SJCRH30 (cell line): Measurements from ENCODE around the gene TMEM205. TPM values are rescaled to one million over a fixed set of nuclear protein-coding genes. Genes with fewer than 3 reads are reported as not detected.

ENCODE experiments used
- DNase-seq, 2 experiments: peaks; one replicate each; pipeline ENCODE4 v3.0.0-alpha.2; 2015 to 2020
- H3K27ac ChIP-seq: fragments of 250-450 bp; sonication (Bioruptor Pico); 2 replicates; pipeline ENCODE4 v1.5.1; 2020; ENCODE audit warnings: mild to moderate bottlenecking, moderate library complexity
- H3K27me3 ChIP-seq: fragments of 250-450 bp; sonication (Bioruptor Pico); 2 replicates; pipeline ENCODE4 v1.5.1; 2020; ENCODE audit warnings: mild to moderate bottlenecking, moderate library complexity
- H3K36me3 ChIP-seq: fragments of 250-450 bp; sonication (Bioruptor Pico); 2 replicates; pipeline ENCODE4 v1.5.1; 2020; ENCODE audit warnings: mild to moderate bottlenecking, moderate library complexity
- H3K4me1 ChIP-seq: fragments of 250-450 bp; sonication (Bioruptor Pico); 2 replicates; pipeline ENCODE4 v1.5.1; 2020; ENCODE audit warnings: mild to moderate bottlenecking, moderate library complexity
- H3K4me3 ChIP-seq: fragments of 250-450 bp; sonication (Bioruptor Pico); 2 replicates; pipeline ENCODE4 v1.5.1; 2020; ENCODE audit warnings: mild to moderate bottlenecking, moderate library complexity
- H3K9me3 ChIP-seq: fragments of 250-450 bp; sonication (Bioruptor Pico); replicated peaks from 2 replicates; pipeline ENCODE4 v1.5.1; 2020; ENCODE audit warnings: mild to moderate bottlenecking, moderate library complexity
- total RNA-seq: library from RNA; depleted of rRNA; stranded (reverse); fragments of >200 nt; shearing (Covaris generic); gene quantifications from 2 replicates; pipeline ENCODE4 v1.2.3, GENCODE V29; 2014

TMEM205 gene
- total RNA-seq, 1 experiment from 2014 or later: 38.8 TPM

- Histone ChIP-seq H3K4me1 (no peaks in the 10 kb centered on the region), H3K27me3 (no peaks in the 10 kb centered on the region), H3K4me3 (no peak overlapping the region), H3K9me3 (no peaks in the 10 kb centered on the region), H3K36me3 (no peaks in the 10 kb centered on the region), H3K27ac (no peak overlapping the region)
- DNase-seq: peak in 1 of 2 experiments; percentile 48
Observed at GRCh38 chr19:11377237-11377636, 31.2 kb upstream of the TMEM205 start.

- Histone ChIP-seq H3K36me3 (no peaks in the 10 kb centered on the region), H3K9me3 (no peaks in the 10 kb centered on the region), H3K4me1 (no peaks in the 10 kb centered on the region), H3K4me3 (peak overlapping the region; percentile 73), H3K27ac (peak overlapping the region; percentile 2; the same call in 1 of the 2 replicates), H3K27me3 (no peaks in the 10 kb centered on the region)
- peak; percentile 67 to 69 for DNase-seq
Observed at GRCh38 chr19:11375143-11375948, 29.3 kb upstream of the TMEM205 start.

- Histone ChIP-seq H3K36me3 (no peaks in the 10 kb centered on the region), H3K4me3 (peak within 1 kb of the TSS; percentile 73), H3K9me3 (no peaks in the 10 kb centered on the region), H3K27ac (peak within 1 kb of the TSS; percentile 83), H3K4me1 (no peaks in the 10 kb centered on the region), H3K27me3 (no peaks in the 10 kb centered on the region)
- peak; percentile 97 to 99 for DNase-seq
Observed at GRCh38 chr19:11374433-11375142, 28.5 kb upstream of the TMEM205 start, which contains the start of gene SWSAP1. Gene SWSAP1, plus strand, starts transcription at chr19:11374666. Its CDS starts 15 bp downstream, at chr19:11374681.

GRCh38 chr19:11373885-11374432 lies 27.9 kb upstream of the TMEM205 start:
- Histone ChIP-seq H3K4me1 (no peaks in the 10 kb centered on the region), H3K4me3 (peak overlapping the region; percentile 73), H3K27ac (no peak overlapping the region), H3K27me3 (no peaks in the 10 kb centered on the region), H3K36me3 (no peaks in the 10 kb centered on the region), H3K9me3 (no peaks in the 10 kb centered on the region)
- no peak for DNase-seq

GRCh38 chr19:11373166-11373884 lies 27.3 kb upstream of the TMEM205 start:
- H3K4me3 ChIP-seq: no peak overlapping the region
- H3K9me3 ChIP-seq: no peaks in the 10 kb centered on the region
- H3K4me1 ChIP-seq: no peaks in the 10 kb centered on the region
- H3K36me3 ChIP-seq: no peaks in the 10 kb centered on the region
- H3K27me3 ChIP-seq: no peaks in the 10 kb centered on the region
- DNase-seq: no peak
- H3K27ac ChIP-seq: no peak overlapping the region

- DNase-seq: no peak
- no peaks in the 10 kb centered on the region for H3K36me3 ChIP-seq
- no peak overlapping the region for H3K4me3 ChIP-seq
- H3K27me3 ChIP-seq: no peaks in the 10 kb centered on the region
- no peaks in the 10 kb centered on the region for H3K4me1 ChIP-seq
- no peaks in the 10 kb centered on the region for H3K9me3 ChIP-seq
- H3K27ac ChIP-seq: no peak overlapping the region
Observed at GRCh38 chr19:11370744-11371143, 24.7 kb upstream of the TMEM205 start.

GRCh38 chr19:11367528-11367927 lies 21.5 kb upstream of the TMEM205 start:
- no peak for DNase-seq
- H3K9me3 ChIP-seq: no peaks in the 10 kb centered on the region
- H3K36me3 ChIP-seq: no peaks in the 10 kb centered on the region
- H3K4me1 ChIP-seq: no peaks in the 10 kb centered on the region
- H3K27me3 ChIP-seq: no peaks in the 10 kb centered on the region
- no peak overlapping the region for H3K27ac ChIP-seq
- no peak overlapping the region for H3K4me3 ChIP-seq

DNA sequence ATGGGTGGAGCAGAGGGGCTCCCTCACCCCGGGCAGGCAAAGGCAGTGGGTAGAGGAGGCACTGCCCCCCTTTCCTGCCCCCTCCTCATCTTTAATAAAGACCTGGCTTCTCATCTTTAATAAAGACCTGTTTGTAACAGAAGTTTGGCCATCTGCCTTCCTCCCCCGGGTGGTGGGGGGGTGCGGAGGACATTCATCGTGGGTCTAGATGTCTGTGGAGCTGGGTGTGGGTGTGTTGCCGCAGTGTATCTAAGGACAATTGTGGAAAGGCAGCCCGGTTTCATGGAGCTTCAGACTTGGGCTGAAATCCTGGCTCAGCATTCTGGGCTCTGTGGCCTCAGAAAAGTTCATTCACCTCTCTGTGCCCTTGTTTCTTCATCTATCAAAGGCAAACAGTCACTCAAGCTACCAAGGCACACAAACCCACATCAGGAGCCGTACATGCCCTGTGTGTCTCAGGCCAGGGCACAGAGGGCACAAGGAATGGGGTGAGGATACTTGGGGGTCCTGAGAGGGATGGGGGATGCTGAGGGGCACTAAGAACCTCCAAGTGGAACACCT lies 19.6 kb upstream of the TMEM205 start:
- Histone ChIP-seq H3K4me3 (no peak overlapping the region), H3K4me1 (no peaks in the 10 kb centered on the region), H3K27me3 (no peaks in the 10 kb centered on the region), H3K27ac (no peak overlapping the region), H3K36me3 (no peaks in the 10 kb centered on the region), H3K9me3 (no peaks in the 10 kb centered on the region)
- no peak for DNase-seq

GRCh38 chr19:11364935-11365334 lies 18.9 kb upstream of the TMEM205 start:
- Histone ChIP-seq H3K4me3 (no peak overlapping the region), H3K36me3 (no peaks in the 10 kb centered on the region), H3K4me1 (no peaks in the 10 kb centered on the region)

DNA sequence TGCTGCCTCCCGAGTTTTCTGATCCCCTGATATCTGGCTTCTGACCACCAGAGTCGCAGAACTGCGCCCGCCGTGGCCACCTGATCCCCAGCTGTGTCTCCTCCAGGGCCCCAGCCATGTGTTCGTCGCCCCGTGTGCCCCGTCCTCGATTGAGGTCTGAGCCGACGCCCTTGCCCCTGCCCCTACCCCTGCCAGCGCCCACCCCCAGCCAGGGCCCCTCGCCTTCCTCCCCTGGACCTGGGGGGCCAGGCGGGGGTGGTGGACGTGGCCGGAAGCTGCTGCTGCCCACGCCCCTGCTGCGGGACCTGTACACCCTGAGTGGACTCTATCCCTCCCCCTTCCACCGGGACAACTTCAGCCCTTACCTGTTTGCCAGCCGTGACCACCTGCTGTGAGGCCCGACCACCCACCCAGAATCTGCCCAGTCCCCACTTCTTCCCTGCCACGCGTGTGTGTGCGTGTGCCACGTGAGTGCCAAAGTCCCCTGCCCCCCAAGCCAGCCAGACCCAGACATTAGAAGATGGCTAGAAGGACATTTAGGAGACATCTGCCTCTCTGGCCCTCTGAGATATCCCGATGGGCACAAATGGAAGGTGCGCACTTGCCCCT lies 18.3 kb upstream of the TMEM205 start:
- Histone ChIP-seq H3K4me3 (no peak overlapping the region), H3K4me1 (no peaks in the 10 kb centered on the region), H3K27me3 (no peaks in the 10 kb centered on the region), H3K27ac (no peak overlapping the region), H3K9me3 (no peaks in the 10 kb centered on the region), H3K36me3 (no peaks in the 10 kb centered on the region)
- DNase-seq: no peak

More at GRCh38 chr19:11364935-11365334, 18.9 kb upstream of the TMEM205 start:
- no peak for DNase-seq
- Histone ChIP-seq H3K27me3 (no peaks in the 10 kb centered on the region), H3K9me3 (no peaks in the 10 kb centered on the region), H3K27ac (no peak overlapping the region)

DNA sequence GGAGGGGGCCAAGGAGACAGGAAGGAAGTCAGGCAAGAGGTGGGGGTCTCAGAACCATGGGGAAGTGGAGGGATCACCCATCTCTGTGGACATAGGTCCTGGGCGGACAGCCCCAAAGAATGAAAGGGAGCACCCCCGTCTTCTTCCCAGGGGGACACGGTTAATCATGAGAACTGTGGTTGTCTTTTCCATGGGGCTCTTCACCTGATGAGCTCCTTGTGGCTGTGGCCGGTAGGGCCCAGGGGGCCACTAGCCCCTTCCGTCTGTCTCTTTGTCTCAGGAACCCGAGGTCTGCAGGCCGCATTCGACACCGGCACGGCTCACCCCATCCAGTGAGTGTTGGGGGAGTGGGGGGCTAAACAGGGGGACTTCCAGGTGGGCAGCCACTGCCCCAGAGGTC lies 17.8 kb upstream of the TMEM205 start:
- no peaks in the 10 kb centered on the region for H3K36me3 ChIP-seq
- no peak for DNase-seq
- no peak overlapping the region for H3K27ac ChIP-seq
- H3K27me3 ChIP-seq: no peaks in the 10 kb centered on the region
- H3K9me3 ChIP-seq: no peaks in the 10 kb centered on the region
- no peaks in the 10 kb centered on the region for H3K4me1 ChIP-seq
- no peak overlapping the region for H3K4me3 ChIP-seq

- H3K36me3 ChIP-seq: no peaks in the 10 kb centered on the region
- no peaks in the 10 kb centered on the region for H3K27me3 ChIP-seq
- no peaks in the 10 kb centered on the region for H3K9me3 ChIP-seq
- H3K4me1 ChIP-seq: no peaks in the 10 kb centered on the region
- H3K27ac ChIP-seq: no peak overlapping the region
- no peak for DNase-seq
- no peak overlapping the region for H3K4me3 ChIP-seq
Observed at GRCh38 chr19:11361771-11362731, 16.0 kb upstream of the TMEM205 start.

DNA sequence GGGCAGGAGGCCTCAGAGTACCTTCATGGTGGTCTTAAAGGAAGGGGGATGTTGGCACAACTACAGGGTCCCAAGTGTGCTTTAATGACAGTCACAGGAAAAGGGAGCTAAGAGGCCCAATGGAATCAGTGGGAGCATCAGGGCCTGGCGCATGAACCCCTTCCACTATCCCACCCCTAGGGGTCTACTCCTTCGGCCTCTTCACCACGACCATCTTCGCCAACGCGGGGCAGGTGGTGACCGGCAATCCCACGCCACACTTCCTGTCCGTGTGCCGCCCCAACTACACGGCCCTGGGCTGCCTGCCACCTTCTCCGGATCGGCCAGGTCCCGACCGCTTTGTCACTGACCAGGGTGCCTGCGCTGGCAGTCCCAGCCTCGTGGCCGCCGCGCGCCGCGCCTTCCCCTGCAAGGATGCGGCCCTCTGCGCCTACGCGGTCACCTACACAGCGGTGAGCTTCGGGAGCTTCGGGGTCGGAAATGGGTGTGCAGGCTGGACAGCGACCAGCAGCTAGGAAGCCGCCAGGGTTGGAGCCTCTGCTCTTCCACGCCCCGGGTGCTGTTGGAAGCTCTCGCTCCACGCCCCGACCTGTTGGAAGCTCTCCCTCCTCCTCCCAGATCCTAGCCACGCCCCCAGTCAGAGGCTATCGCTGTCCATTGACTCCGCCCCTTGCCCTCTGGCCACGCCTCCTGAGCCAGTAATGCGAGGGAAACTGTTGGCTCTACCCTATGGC lies 15.1 kb upstream of the TMEM205 start:
- Histone ChIP-seq H3K4me3 (no peak overlapping the region), H3K27me3 (no peaks in the 10 kb centered on the region), H3K4me1 (no peaks in the 10 kb centered on the region), H3K27ac (no peak overlapping the region), H3K36me3 (no peaks in the 10 kb centered on the region), H3K9me3 (no peaks in the 10 kb centered on the region)
- DNase-seq: no peak
